NCI-H2171 (cell line): ENCODE results near the gene EIF4B.

Source experiments
- DNase-seq: peaks from one replicate; lab custom pipeline; 2025; lab: John Stamatoyannopoulos, UW

Gene EIF4B

GRCh38 chr12:53070877-53071492 is 64.7 kb downstream of the EIF4B start:
- DNase-seq: no peak

- DNase-seq: no peak
These were observed 65.6 kb downstream of the EIF4B start for GRCh38 chr12:53071591-53072551.

GRCh38 chr12:53073881-53074280 is 67.6 kb downstream of the EIF4B start:
- DNase-seq: no peak

- no peak for DNase-seq
These were observed 68.2 kb downstream of the EIF4B start for GRCh38 chr12:53074283-53074998.

GRCh38 chr12:53074999-53075370 is 68.7 kb downstream of the EIF4B start:
- no peak for DNase-seq

GRCh38 chr12:53076461-53076860 is 70.2 kb downstream of the EIF4B start:
- no peak for DNase-seq

GRCh38 chr12:53077030-53077429 is 70.8 kb downstream of the EIF4B start:
- DNase-seq: no peak

- DNase-seq: peak; percentile 38
These were observed 72.4 kb downstream of the EIF4B start for GRCh38 chr12:53078425-53079225.

- DNase-seq: peak; percentile 95
These were observed 73.2 kb downstream of the EIF4B start, which contains the start of gene SPRYD3 for GRCh38 chr12:53079226-53080117. Gene SPRYD3, minus strand, starts transcription at chr12:53079390. Its CDS starts 57 bp downstream, at chr12:53079333.

GRCh38 chr12:53082637-53083175 is 76.5 kb downstream of the EIF4B start:
- no peak for DNase-seq

- no peak for DNase-seq
These were observed 80.1 kb downstream of the EIF4B start for GRCh38 chr12:53086361-53086760.

- no peak for DNase-seq
These were observed 83.8 kb downstream of the EIF4B start for GRCh38 chr12:53090105-53090504.

GRCh38 chr12:53090554-53090953 is 84.3 kb downstream of the EIF4B start:
- no peak for DNase-seq

GRCh38 chr12:53091756-53092155 is 85.5 kb downstream of the EIF4B start:
- no peak for DNase-seq
